Measurements from ENCODE around the gene FGF18.
A peak's percentile ranks its signal among the peaks of the same experiment; 100 is the strongest.
"Not testable (repeated sequence)": the region's sequence is repeated elsewhere in the genome, so short reads cannot be mapped to it uniquely, and the experiment has no call there.

The FGF18 gene

GRCh38 chr5:171418982-171419687, at the start of gene FGF18:
Gene FGF18 (plus strand): TSS chr5:171419647. CDS start chr5:171420200, 553 bp downstream.
- DNase-seq (ENCODE audit: low read depth), result no peak
- H3K4me3 ChIP-seq (ENCODE audit: control insufficient read depth, low read depth, low read length), result peak within 1 kb of the TSS; percentile 48
- no peak for TF ChIP-seq CTCF (IDR thresholded peaks at IDR 0.05; ENCODE audit: control insufficient read depth, insufficient read depth, low read depth, low read length, missing control alignments)

GRCh38 chr5:171369898-171370297, 49.5 kb upstream of the FGF18 start:
- DNase-seq (ENCODE audit: low read depth), result no peak
- no peak overlapping the region for H3K4me3 ChIP-seq (ENCODE audit: control insufficient read depth, low read depth, low read length)
- no peak for TF ChIP-seq CTCF (IDR thresholded peaks at IDR 0.05; ENCODE audit: control insufficient read depth, insufficient read depth, low read depth, low read length, missing control alignments)

- DNase-seq (ENCODE audit: low read depth); H3K4me3 ChIP-seq (ENCODE audit: control insufficient read depth, low read depth, low read length): not testable (repeated sequence)
These were observed 48.6 kb upstream of the FGF18 start for GRCh38 chr5:171370881-171371280.

- no peak for TF ChIP-seq CTCF (IDR thresholded peaks at IDR 0.05; ENCODE audit: control insufficient read depth, insufficient read depth, low read depth, low read length, missing control alignments)
These were observed 48.1 kb upstream of the FGF18 start for GRCh38 chr5:171371326-171371725.

GRCh38 chr5:171379961-171380360, 39.5 kb upstream of the FGF18 start:
- no peak for DNase-seq (ENCODE audit: low read depth)
- no peak overlapping the region for H3K4me3 ChIP-seq (ENCODE audit: control insufficient read depth, low read depth, low read length)
- no peak for TF ChIP-seq CTCF (IDR thresholded peaks at IDR 0.05; ENCODE audit: control insufficient read depth, insufficient read depth, low read depth, low read length, missing control alignments)

More at GRCh38 chr5:171371326-171371725, 48.1 kb upstream of the FGF18 start:
- no peak overlapping the region for H3K4me3 ChIP-seq (ENCODE audit: control insufficient read depth, low read depth, low read length)
- DNase-seq (ENCODE audit: low read depth), result no peak

- not testable (repeated sequence) for H3K4me3 ChIP-seq (ENCODE audit: control insufficient read depth, low read depth, low read length); DNase-seq (ENCODE audit: low read depth)
These were observed 35.0 kb upstream of the FGF18 start for GRCh38 chr5:171384416-171384815.

GRCh38 chr5:171384999-171385398, 34.4 kb upstream of the FGF18 start:
- not testable (repeated sequence) for H3K4me3 ChIP-seq (ENCODE audit: control insufficient read depth, low read depth, low read length); DNase-seq (ENCODE audit: low read depth)

- no peak overlapping the region for H3K4me3 ChIP-seq (ENCODE audit: control insufficient read depth, low read depth, low read length)
- no peak for DNase-seq (ENCODE audit: low read depth)
- no peak for TF ChIP-seq CTCF (IDR thresholded peaks at IDR 0.05; ENCODE audit: control insufficient read depth, insufficient read depth, low read depth, low read length, missing control alignments)
These were observed 33.3 kb upstream of the FGF18 start for GRCh38 chr5:171386006-171386671.
